Activated effector memory CD4-positive, alpha-beta T cell treated with Interleukin-2 at 50 U/mL for 16 hours (primary cell): ENCODE results near the gene SYPL1.

Source experiments
- DNase-seq: peaks from one replicate; pipeline ENCODE4 v3.0.0-alpha.2; 2020

The SYPL1 gene

GRCh38 chr7:106121189-106121810, 9.2 kb upstream of the SYPL1 start:
- DNase-seq: no peak

- DNase-seq: no peak
Observed at GRCh38 chr7:106120500-106120899, 8.4 kb upstream of the SYPL1 start.

GRCh38 chr7:106119719-106120118, 7.6 kb upstream of the SYPL1 start:
- no peak for DNase-seq

GRCh38 chr7:106117786-106118544, 5.9 kb upstream of the SYPL1 start:
- no peak for DNase-seq

GRCh38 chr7:106116161-106116704, 4.1 kb upstream of the SYPL1 start:
- DNase-seq: no peak

- no peak for DNase-seq
Observed at GRCh38 chr7:106114716-106115383, 2.7 kb upstream of the SYPL1 start.

- DNase-seq: no peak
Observed at GRCh38 chr7:106112972-106113421, 885 bp upstream of the SYPL1 start.

- peak; percentile 31 for DNase-seq
Observed at GRCh38 chr7:106111655-106112117, 426 bp downstream of the SYPL1 start.

GRCh38 chr7:106110885-106111654, 1.0 kb downstream of the SYPL1 start:
- no peak for DNase-seq

- no peak for DNase-seq
Observed at GRCh38 chr7:106110238-106110560, 1.9 kb downstream of the SYPL1 start.

- DNase-seq: no peak
Observed at GRCh38 chr7:106109521-106110237, 2.4 kb downstream of the SYPL1 start.

- DNase-seq: no peak
Observed at GRCh38 chr7:106108991-106109390, 3.1 kb downstream of the SYPL1 start.

- DNase-seq: no peak
Observed at GRCh38 chr7:106104721-106105260, 7.3 kb downstream of the SYPL1 start.

- no peak for DNase-seq
Observed at GRCh38 chr7:106102387-106102966, 9.6 kb downstream of the SYPL1 start.

GRCh38 chr7:106101726-106102125, 10.4 kb downstream of the SYPL1 start:
- DNase-seq: no peak

GRCh38 chr7:106100863-106101629, 11.1 kb downstream of the SYPL1 start:
- DNase-seq: no peak

- no peak for DNase-seq
Observed at GRCh38 chr7:106099539-106099938, 12.6 kb downstream of the SYPL1 start.

GRCh38 chr7:106098889-106099288, 13.2 kb downstream of the SYPL1 start:
- no peak for DNase-seq

- no peak for DNase-seq
Observed at GRCh38 chr7:106095634-106096033, 16.5 kb downstream of the SYPL1 start.

GRCh38 chr7:106094780-106095179, 17.3 kb downstream of the SYPL1 start:
- no peak for DNase-seq

GRCh38 chr7:106092204-106092603, 19.9 kb downstream of the SYPL1 start:
- no peak for DNase-seq
